GM23338 (cell line): Measurements from ENCODE around the gene CD3G. TPM values are rescaled to one million over a fixed set of nuclear protein-coding genes. Genes with fewer than 3 reads are reported as not detected.

Source experiments
- polyA plus RNA-seq: library from polyadenylated mRNA; unstranded; fragments of >200 nt; fragmentation: Nextera tagmentation; extraction: Ambion mirVana; gene quantifications from 2 replicates; pipeline ENCODE4 v1.2.1, GENCODE V29; 2016
- small RNA-seq: library from RNA; depleted of rRNA; stranded (forward); fragments of <200 nt; gene quantifications from one replicate; pipeline ENCODE3, GENCODE V24; 2014; ENCODE audit warnings: low replicate concordance
- total RNA-seq: library from RNA; depleted of rRNA; stranded (reverse); fragments of >200 nt; shearing (Covaris generic); gene quantifications from 2 replicates; pipeline ENCODE4 v1.2.3, GENCODE V29; 2014; rRNA removed

Gene CD3G
- total and polyA plus RNA-seq, 2 experiments from 2014 or later, result not detected

Small RNA genes lying within 50 kb of the gene (small RNA-seq; reads per million reads assigned to genes)
- not detected for gene AP001582.1

Other genes starting within 250 kb of the CD3G start
- 1.7 and 3.0 TPM in 2 replicates for gene SCN4B, start 191.5 kb upstream of the CD3G start, total RNA-seq
- 0.16 and 0.45 TPM in 2 replicates for gene SCN4B, start 191.5 kb upstream of the CD3G start, polyA plus RNA-seq
- gene SCN2B, start 167.7 kb upstream of the CD3G start, total RNA-seq, result 0.03 and 0.04 TPM in 2 replicates
- gene SCN2B, start 167.7 kb upstream of the CD3G start, polyA plus RNA-seq, result 0.09 TPM in 1 of 2 replicates, not detected in the other
- gene JAML, start 119.3 kb upstream of the CD3G start, total RNA-seq, result 0.12 and 0.56 TPM in 2 replicates
- 0.26 and 1.0 TPM in 2 replicates for gene JAML, start 119.3 kb upstream of the CD3G start, polyA plus RNA-seq
- 2.9 and 5.7 TPM in 2 replicates for gene MPZL3, start 92.0 kb upstream of the CD3G start, total RNA-seq
- gene MPZL3, start 92.0 kb upstream of the CD3G start, polyA plus RNA-seq, result 0.92 and 1.3 TPM in 2 replicates
- gene MPZL2, start 80.0 kb upstream of the CD3G start, total RNA-seq, result 2.8 and 4.2 TPM in 2 replicates
- 2.1 and 2.6 TPM in 2 replicates for gene MPZL2, start 80.0 kb upstream of the CD3G start, polyA plus RNA-seq
- not detected in 2 replicates for gene CD3E, start 39.6 kb upstream of the CD3G start, total RNA-seq
- not detected in 2 replicates for gene CD3E, start 39.6 kb upstream of the CD3G start, polyA plus RNA-seq
- not detected in 2 replicates for gene CD3D, start 1.6 kb upstream of the CD3G start, total RNA-seq
- gene CD3D, start 1.6 kb upstream of the CD3G start, polyA plus RNA-seq, result not detected in 2 replicates
- gene UBE4A, start 15.3 kb downstream of the CD3G start, total RNA-seq, result 42.2 and 42.8 TPM in 2 replicates
- gene UBE4A, start 15.3 kb downstream of the CD3G start, polyA plus RNA-seq, result 9.9 and 11.8 TPM in 2 replicates
- 41.7 and 50.1 TPM in 2 replicates for gene ATP5MG, start 57.3 kb downstream of the CD3G start, total RNA-seq
- gene ATP5MG, start 57.3 kb downstream of the CD3G start, polyA plus RNA-seq, result 987 and 1,075 TPM in 2 replicates
- 66.6 and 72.2 TPM in 2 replicates for gene KMT2A, start 92.1 kb downstream of the CD3G start, total RNA-seq
- 29.0 and 34.3 TPM in 2 replicates for gene KMT2A, start 92.1 kb downstream of the CD3G start, polyA plus RNA-seq
- 1.0 and 3.5 TPM in 2 replicates for gene TTC36, start 183.1 kb downstream of the CD3G start, total RNA-seq
- gene TTC36, start 183.1 kb downstream of the CD3G start, polyA plus RNA-seq, result 0.40 TPM in 1 of 2 replicates, not detected in the other
- gene TMEM25, start 186.8 kb downstream of the CD3G start, total RNA-seq, result 17.7 and 25.4 TPM in 2 replicates
- 11.4 and 11.7 TPM in 2 replicates for gene TMEM25, start 186.8 kb downstream of the CD3G start, polyA plus RNA-seq
- 11.1 and 12.8 TPM in 2 replicates for gene IFT46, start 221.6 kb downstream of the CD3G start, total RNA-seq
- gene IFT46, start 221.6 kb downstream of the CD3G start, polyA plus RNA-seq, result 4.3 and 4.6 TPM in 2 replicates
- gene ARCN1, start 228.1 kb downstream of the CD3G start, total RNA-seq, result 106 and 109 TPM in 2 replicates
- 79.9 and 83.3 TPM in 2 replicates for gene ARCN1, start 228.1 kb downstream of the CD3G start, polyA plus RNA-seq